Stimulated activated CD4-positive, alpha-beta T cell treated with anti-CD3 and anti-CD28 coated beads, Interleukin-1b, Interleukin-23, amount 100 ng/mL, for 4 hours (primary cell): ENCODE data around the gene CLEC2B.

Experiments used
- DNase-seq, 2 donors: peaks; one replicate each; pipeline ENCODE4 v3.0.0-alpha.2; 2020; ENCODE audit warnings: low read depth in 2 of 2

Gene CLEC2B

GRCh38 chr12:9808504-9808903, 60.6 kb downstream of the CLEC2B start:
- DNase-seq, result no peak

GRCh38 chr12:9806714-9807113, 62.4 kb downstream of the CLEC2B start:
- DNase-seq, result no peak

GRCh38 chr12:9805883-9806282, 63.3 kb downstream of the CLEC2B start:
- no peak for DNase-seq
